ENCODE data around the gene ATP6V1E1.

- TF ChIP-seq OSR1 (CRISPR knock-in tag; IDR thresholded peaks at IDR 0.05) (no peak), POU6F1 (CRISPR knock-in tag; IDR thresholded peaks at IDR 0.05; ENCODE audit: borderline replicate concordance, low read depth) (no peak), ZNF8 (CRISPR knock-in tag; IDR thresholded peaks at IDR 0.05) (no peak), ZNF565 (CRISPR knock-in tag; conservative IDR thresholded peaks at IDR 0.05; ENCODE audit: low read depth) (no peak), TCF4 (CRISPR knock-in tag; IDR thresholded peaks at IDR 0.05; ENCODE audit: borderline replicate concordance) (no peak), ARNTL (CRISPR knock-in tag; IDR thresholded peaks at IDR 0.05; ENCODE audit: borderline replicate concordance, low read depth) (no peak), CREB5 (CRISPR knock-in tag; IDR thresholded peaks at IDR 0.05; ENCODE audit: low read depth) (no peak), PATZ1 (CRISPR knock-in tag; IDR thresholded peaks at IDR 0.05; ENCODE audit: borderline replicate concordance) (no peak), ZFP3 (CRISPR knock-in tag; IDR thresholded peaks at IDR 0.05) (no peak), ISL1 (CRISPR knock-in tag; IDR thresholded peaks at IDR 0.05) (no peak), TSHZ2 (CRISPR knock-in tag; IDR thresholded peaks at IDR 0.05) (no peak), TOX (CRISPR knock-in tag; IDR thresholded peaks at IDR 0.05; ENCODE audit: borderline replicate concordance) (no peak), BACH2 (CRISPR knock-in tag; IDR thresholded peaks at IDR 0.05; ENCODE audit: borderline replicate concordance) (no peak)
These were observed 49.0 kb downstream of the ATP6V1E1 start for GRCh38 chr22:17579535-17579981.

All from SK-N-SH treated with all-trans-retinoic acid at 6 μM for 48 hours (cell line).